Thyroid gland (tissue), 4 donors: ENCODE results near the gene HAND1.

ENCODE experiments used
- POLR2A ChIP-seq, 2 donors: fragments of 450-650 bp; IDR thresholded peaks; one replicate each; pipeline ENCODE4 v1.6.1; 2017; ENCODE audit warnings: antibody characterized with exemption in 2 of 2, mild to moderate bottlenecking in 2 of 2, moderate library complexity in 1 of 2
- TF ChIP-seq, protein P1 (sequence below), 6 experiments: fragments of 200-600 bp in 3 of 6; fragments of 450-650 bp in 3 of 6; sonication (generic) in 3 of 6; IDR thresholded peaks; one replicate each; pipeline ENCODE4 v1.5.1; 2016 to 2019; ENCODE audit warnings: antibody characterized with exemption in 6 of 6, mild to moderate bottlenecking in 2 of 6, inconsistent platforms in 1 of 6, moderate library complexity in 1 of 6

DNA sequence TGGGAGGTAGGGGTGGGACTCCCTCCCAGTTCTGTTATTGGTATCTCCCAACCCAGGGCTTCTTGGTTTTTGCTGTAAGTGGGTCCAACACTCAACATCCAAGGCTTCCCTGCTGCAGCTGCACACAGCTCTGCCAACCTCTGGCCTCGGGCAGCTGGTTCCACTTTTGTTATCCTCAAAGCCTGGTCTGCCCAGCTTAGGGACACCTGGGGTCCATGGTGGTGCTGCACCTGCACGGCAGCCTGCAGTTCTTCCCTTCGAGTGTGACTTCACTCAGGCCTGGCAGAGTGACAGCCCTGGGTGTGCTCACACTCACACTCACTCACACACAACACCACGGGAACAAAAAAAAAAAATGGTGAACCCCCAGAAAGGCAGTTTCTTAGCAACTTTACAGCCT, 47.6 kb downstream of the HAND1 start:
- TF ChIP-seq, protein P1, sequence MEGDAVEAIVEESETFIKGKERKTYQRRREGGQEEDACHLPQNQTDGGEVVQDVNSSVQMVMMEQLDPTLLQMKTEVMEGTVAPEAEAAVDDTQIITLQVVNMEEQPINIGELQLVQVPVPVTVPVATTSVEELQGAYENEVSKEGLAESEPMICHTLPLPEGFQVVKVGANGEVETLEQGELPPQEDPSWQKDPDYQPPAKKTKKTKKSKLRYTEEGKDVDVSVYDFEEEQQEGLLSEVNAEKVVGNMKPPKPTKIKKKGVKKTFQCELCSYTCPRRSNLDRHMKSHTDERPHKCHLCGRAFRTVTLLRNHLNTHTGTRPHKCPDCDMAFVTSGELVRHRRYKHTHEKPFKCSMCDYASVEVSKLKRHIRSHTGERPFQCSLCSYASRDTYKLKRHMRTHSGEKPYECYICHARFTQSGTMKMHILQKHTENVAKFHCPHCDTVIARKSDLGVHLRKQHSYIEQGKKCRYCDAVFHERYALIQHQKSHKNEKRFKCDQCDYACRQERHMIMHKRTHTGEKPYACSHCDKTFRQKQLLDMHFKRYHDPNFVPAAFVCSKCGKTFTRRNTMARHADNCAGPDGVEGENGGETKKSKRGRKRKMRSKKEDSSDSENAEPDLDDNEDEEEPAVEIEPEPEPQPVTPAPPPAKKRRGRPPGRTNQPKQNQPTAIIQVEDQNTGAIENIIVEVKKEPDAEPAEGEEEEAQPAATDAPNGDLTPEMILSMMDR (IDR thresholded peaks at IDR 0.05), result no peak
- TF ChIP-seq POLR2A (IDR thresholded peaks at IDR 0.05), result no peak
